KMS-11 (cell line): ENCODE results near the gene ADIPOR2.

ENCODE experiments used
- H2AFZ ChIP-seq: fragments of 200-600 bp; sonication (generic); 2 replicates; pipeline ENCODE4 v1.6.1; 2016; ENCODE audit warnings: antibody characterized with exemption, mixed run types, low read depth
- H3K27ac ChIP-seq: fragments of 200-600 bp; sonication (generic); 2 replicates; pipeline ENCODE4 v1.6.1; 2016; ENCODE audit warnings: mild to moderate bottlenecking, mixed run types
- H3K27me3 ChIP-seq: fragments of 200-600 bp; sonication (generic); 2 replicates; pipeline ENCODE4 v1.6.1; 2017; ENCODE audit warnings: mild to moderate bottlenecking, low read depth, mixed run types, moderate library complexity; ENCODE audit not compliant: insufficient read depth
- H3K36me3 ChIP-seq: fragments of 200-600 bp; sonication (generic); 2 replicates; pipeline ENCODE4 v1.6.1; 2017; ENCODE audit warnings: mild to moderate bottlenecking, mixed run types; ENCODE audit not compliant: insufficient read depth
- H3K4me1 ChIP-seq: fragments of 200-600 bp; sonication (generic); 2 replicates; pipeline ENCODE4 v1.6.1; 2016; ENCODE audit warnings: mild to moderate bottlenecking, low read depth, mixed run types; ENCODE audit not compliant: poor library complexity, severe bottlenecking
- H3K4me2 ChIP-seq: fragments of 200-600 bp; sonication (generic); 2 replicates; pipeline ENCODE4 v1.7.0; 2016; ENCODE audit warnings: mild to moderate bottlenecking, mixed run types
- H3K4me3 ChIP-seq: fragments of 200-600 bp; sonication (generic); IDR thresholded peaks from 2 replicates; pipeline ENCODE4 v1.6.1; 2017; ENCODE audit warnings: low read depth, low read length, mixed read lengths; ENCODE audit not compliant: insufficient read depth
- H3K79me2 ChIP-seq: fragments of 200-600 bp; sonication (generic); 2 replicates; pipeline ENCODE4 v1.6.1; 2016; ENCODE audit warnings: low read depth, mixed run types; ENCODE audit not compliant: insufficient read depth
- H3K9ac ChIP-seq: fragments of 200-600 bp; sonication (generic); 2 replicates; pipeline ENCODE4 v1.6.1; 2016; ENCODE audit warnings: mild to moderate bottlenecking, mixed run types
- H4K20me1 ChIP-seq: fragments of 200-600 bp; sonication (generic); 2 replicates; pipeline ENCODE4 v1.6.1; 2016; ENCODE audit warnings: mild to moderate bottlenecking, mixed run types; ENCODE audit not compliant: insufficient read depth
- CTCF ChIP-seq: fragments of 200-600 bp; sonication (generic); conservative IDR thresholded peaks from 2 replicates; pipeline ENCODE4 v1.6.1; 2017; ENCODE audit warnings: low read depth, mild to moderate bottlenecking, antibody characterized with exemption, low read length, moderate library complexity, mixed read lengths

The ADIPOR2 gene

GRCh38 chr12:1795785-1796514, 105.1 kb downstream of the ADIPOR2 start:
- Histone ChIP-seq H3K27me3 (no peaks in the 10 kb centered on the region), H3K4me1 (peaks cover 10% of the 10 kb centered on the region), H3K4me2 (peak overlapping the region; percentile 87), H3K27ac (no peak overlapping the region), H3K36me3 (no peaks in the 10 kb centered on the region), H3K4me3 (no peak overlapping the region), H3K9ac (peak overlapping the region; percentile 22; the same call in 1 of the 2 replicates), H3K79me2 (no peaks in the 10 kb centered on the region), H4K20me1 (no peaks in the 10 kb centered on the region), H2AFZ (peak overlapping the region; percentile 78)
- peak; percentile 84 for TF ChIP-seq CTCF

GRCh38 chr12:1796515-1797010, 105.7 kb downstream of the ADIPOR2 start:
- Histone ChIP-seq H3K9ac (peak overlapping the region; percentile 22; the same call in 1 of the 2 replicates), H3K27me3 (no peaks in the 10 kb centered on the region), H3K36me3 (no peaks in the 10 kb centered on the region), H3K4me3 (no peak overlapping the region), H3K27ac (no peak overlapping the region), H4K20me1 (no peaks in the 10 kb centered on the region), H2AFZ (peak overlapping the region; percentile 78), H3K4me2 (peak overlapping the region; percentile 87), H3K79me2 (no peaks in the 10 kb centered on the region), H3K4me1 (peaks cover 5% of the 10 kb centered on the region)
- no peak for TF ChIP-seq CTCF

GRCh38 chr12:1797011-1797901, 106.4 kb downstream of the ADIPOR2 start:
- no peaks in the 10 kb centered on the region for H3K79me2 ChIP-seq
- no peaks in the 10 kb centered on the region for H4K20me1 ChIP-seq
- no peak for TF ChIP-seq CTCF
- peaks cover 5% of the 10 kb centered on the region for H3K4me1 ChIP-seq
- peak overlapping the region; percentile 87; the same call in 1 of the 2 replicates for H3K4me2 ChIP-seq
- H3K9ac ChIP-seq, result peak overlapping the region; percentile 22; the same call in 1 of the 2 replicates
- no peaks in the 10 kb centered on the region for H3K27me3 ChIP-seq
- H3K4me3 ChIP-seq, result no peak overlapping the region
- no peak overlapping the region for H3K27ac ChIP-seq
- no peaks in the 10 kb centered on the region for H3K36me3 ChIP-seq
- H2AFZ ChIP-seq, result peak overlapping the region; percentile 78

- no peak for TF ChIP-seq CTCF
- no peak overlapping the region for H3K27ac ChIP-seq
- H3K4me2 ChIP-seq, result no peak overlapping the region
- H3K9ac ChIP-seq, result no peak overlapping the region
- peaks cover 5% of the 10 kb centered on the region for H3K4me1 ChIP-seq
- H3K4me3 ChIP-seq, result no peak overlapping the region
- H3K79me2 ChIP-seq, result no peaks in the 10 kb centered on the region
- H3K36me3 ChIP-seq, result no peaks in the 10 kb centered on the region
- H2AFZ ChIP-seq, result no peak overlapping the region
- no peaks in the 10 kb centered on the region for H4K20me1 ChIP-seq
- H3K27me3 ChIP-seq, result no peaks in the 10 kb centered on the region
These were observed 107.2 kb downstream of the ADIPOR2 start for GRCh38 chr12:1797991-1798640.
